Measurements from ENCODE around the gene RAB11FIP5. TPM values are rescaled to one million over a fixed set of nuclear protein-coding genes. Genes with fewer than 3 reads are reported as not detected.
A peak's percentile ranks its signal among the peaks of the same experiment; 100 is the strongest.

RAB11FIP5 gene
- total and polyA plus RNA-seq, 10 of the 15 experiments (the other 5 are each of a cell fraction or from before 2014, with no cell fraction given), result 0.03 to 0.20 (median 0.06) TPM; not detected in 6

DNA sequence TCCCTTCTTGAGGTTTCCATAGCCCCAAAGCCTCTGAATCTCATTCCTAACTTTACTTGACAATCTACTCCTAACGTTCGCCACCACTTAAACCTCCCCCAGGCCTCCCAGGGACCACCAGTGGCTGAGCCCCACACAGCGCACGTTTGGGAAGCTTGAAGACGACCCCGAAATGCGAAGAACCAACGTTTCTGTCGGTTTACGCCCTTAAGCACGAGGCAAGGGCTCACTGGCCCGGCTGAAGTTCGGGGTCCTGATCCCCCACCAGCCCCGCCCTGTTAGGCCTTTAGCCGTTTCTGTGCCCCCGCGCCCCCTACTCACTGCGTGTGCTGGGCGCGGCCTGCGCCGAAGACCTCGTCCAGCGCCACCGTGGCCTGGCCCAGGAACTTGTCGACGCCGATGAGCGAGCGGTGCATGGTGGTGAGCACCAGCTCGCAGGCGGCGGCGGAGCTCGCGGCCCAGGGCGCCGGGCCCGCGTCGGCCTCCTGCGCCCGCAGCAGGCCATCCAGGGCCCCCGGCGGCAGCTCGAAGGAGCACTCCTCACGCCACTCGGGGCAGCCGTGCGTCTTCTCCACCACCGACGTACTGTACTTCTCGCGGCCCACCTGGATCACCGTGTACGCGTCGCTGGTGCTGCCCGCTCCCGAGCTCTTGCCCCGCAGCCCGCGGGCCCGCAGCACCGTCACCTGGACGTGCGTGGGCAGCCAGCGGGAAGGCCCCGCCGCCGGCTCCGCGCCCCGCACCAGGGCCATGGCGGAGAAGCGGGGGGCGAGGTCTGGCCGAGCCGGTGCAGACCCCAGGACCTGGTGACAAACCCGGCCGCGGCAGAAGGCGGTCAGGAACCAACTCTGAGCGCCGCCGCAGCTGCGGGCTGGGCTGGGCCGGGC lies 479 bp downstream of the RAB11FIP5 start:
- in situ Hi-C loops (cut with MboI), result no loop called here
- WGBS (ENCODE audit: insufficient coverage, insufficient replicate concordance, low lambda C conversion rate, missing lambda C conversion rate), result 10% methylated on average over 65 of the region's 88 CpGs
- CTCF ChIA-PET, result no interaction called here
- POLR2A ChIA-PET, result no interaction called here
- H3K9ac ChIP-seq (ENCODE audit: control insufficient read depth, insufficient read depth, low read length), result no peak overlapping the region
- peak overlapping the region; percentile 77; the same call in 1 of the 2 replicates for H3K4me2 ChIP-seq (ENCODE audit: control insufficient read depth, insufficient read depth)
- peak; percentile 76 for TF ChIP-seq SUZ12 (IDR thresholded peaks at IDR 0.05; ENCODE audit: unreplicated experiment)
- TF ChIP-seq, protein P1, sequence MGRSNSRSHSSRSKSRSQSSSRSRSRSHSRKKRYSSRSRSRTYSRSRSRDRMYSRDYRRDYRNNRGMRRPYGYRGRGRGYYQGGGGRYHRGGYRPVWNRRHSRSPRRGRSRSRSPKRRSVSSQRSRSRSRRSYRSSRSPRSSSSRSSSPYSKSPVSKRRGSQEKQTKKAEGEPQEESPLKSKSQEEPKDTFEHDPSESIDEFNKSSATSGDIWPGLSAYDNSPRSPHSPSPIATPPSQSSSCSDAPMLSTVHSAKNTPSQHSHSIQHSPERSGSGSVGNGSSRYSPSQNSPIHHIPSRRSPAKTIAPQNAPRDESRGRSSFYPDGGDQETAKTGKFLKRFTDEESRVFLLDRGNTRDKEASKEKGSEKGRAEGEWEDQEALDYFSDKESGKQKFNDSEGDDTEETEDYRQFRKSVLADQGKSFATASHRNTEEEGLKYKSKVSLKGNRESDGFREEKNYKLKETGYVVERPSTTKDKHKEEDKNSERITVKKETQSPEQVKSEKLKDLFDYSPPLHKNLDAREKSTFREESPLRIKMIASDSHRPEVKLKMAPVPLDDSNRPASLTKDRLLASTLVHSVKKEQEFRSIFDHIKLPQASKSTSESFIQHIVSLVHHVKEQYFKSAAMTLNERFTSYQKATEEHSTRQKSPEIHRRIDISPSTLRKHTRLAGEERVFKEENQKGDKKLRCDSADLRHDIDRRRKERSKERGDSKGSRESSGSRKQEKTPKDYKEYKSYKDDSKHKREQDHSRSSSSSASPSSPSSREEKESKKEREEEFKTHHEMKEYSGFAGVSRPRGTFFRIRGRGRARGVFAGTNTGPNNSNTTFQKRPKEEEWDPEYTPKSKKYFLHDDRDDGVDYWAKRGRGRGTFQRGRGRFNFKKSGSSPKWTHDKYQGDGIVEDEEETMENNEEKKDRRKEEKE (IDR thresholded peaks at IDR 0.05), result no peak
- H3K27ac ChIP-seq (ENCODE audit: control insufficient read depth, insufficient read depth), result no peak overlapping the region
- H3K36me3 ChIP-seq (ENCODE audit: control insufficient read depth in 2 of 2, insufficient read depth in 2 of 2, low read length in 1 of 2), result no peaks in the 10 kb centered on the region
- H3K27me3 ChIP-seq (replicated peaks in 1 of 2; ENCODE audit: control insufficient read depth in 2 of 2, insufficient read depth in 2 of 2, low read length in 1 of 2), result peaks cover 6 to 17% of the 10 kb centered on the region in 2 experiments
- H3K9me3 ChIP-seq (replicated peaks; ENCODE audit: control insufficient read depth, insufficient read depth, low read length), result no peaks in the 10 kb centered on the region
- no peak overlapping the region for H2AFZ ChIP-seq (ENCODE audit: control insufficient read depth, low read depth, low read length)
- H3K79me2 ChIP-seq (ENCODE audit: control insufficient read depth, insufficient read depth, low read length), result no peaks in the 10 kb centered on the region
- DNase-seq (ENCODE audit: low read depth, low spot score) (no peak), ATAC-seq (no peak), FAIRE-seq (no peak)
- peak overlapping the region; percentile 60; the same call in 1 of the 2 replicates for H3K4me3 ChIP-seq
- H4K20me1 ChIP-seq (ENCODE audit: control insufficient read depth, insufficient read depth), result no peaks in the 10 kb centered on the region
- intact Hi-C loops (cut with micrococcal nuclease; ENCODE audit: unreplicated experiment), result no loop called here
- RAD21 ChIA-PET (ENCODE audit: unreplicated experiment), result no interaction called here
- SMC1A ChIA-PET (ENCODE audit: uncharacterized antibody, unreplicated experiment), result no interaction called here
- H3K4me1 ChIP-seq (ENCODE audit: control insufficient read depth, insufficient read depth, low read length), result no peaks in the 10 kb centered on the region
- no TSS peak for BruUV-seq (replicated peaks)
